ENCODE measurements around the gene CENPU. TPM values are rescaled to one million over a fixed set of nuclear protein-coding genes. Genes with fewer than 3 reads are reported as not detected.

The CENPU gene
- total and polyA plus RNA-seq, 2 of the 13 experiments (the other 11 are each of a cell fraction or from before 2014, with no cell fraction given) = 11.7 to 35.8 TPM

DNA sequence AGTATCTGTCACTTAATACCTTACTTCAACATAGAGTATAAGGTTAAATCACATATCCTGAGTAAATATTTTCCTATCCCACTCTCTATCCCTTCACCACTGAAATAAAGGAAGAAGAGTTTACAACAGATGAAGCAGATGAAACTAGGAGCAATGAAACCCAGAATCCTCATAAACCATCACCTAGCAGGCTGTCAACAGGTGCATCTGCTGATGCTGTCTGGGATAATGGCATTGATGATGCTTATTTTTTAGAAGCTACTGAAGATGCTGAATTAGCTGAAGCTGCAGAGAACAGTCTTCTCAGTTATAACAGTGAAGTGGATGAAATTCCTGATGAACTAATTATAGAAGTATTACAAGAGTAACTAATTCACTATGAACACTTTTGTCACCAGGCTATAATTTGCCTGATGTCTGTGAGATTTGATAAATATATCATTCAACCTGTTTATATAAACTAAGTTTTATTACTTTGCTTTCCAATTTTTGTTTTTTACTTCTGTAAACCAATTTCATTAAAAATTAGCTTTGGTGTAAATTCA is 39.4 kb downstream of the CENPU start:
- Histone ChIP-seq H3K36me3 (replicated peaks in 1 of 2; ENCODE audit: control insufficient read depth in 1 of 2, insufficient read depth in 2 of 2, low read length in 2 of 2) (peaks cover 3 to 36% of the 10 kb centered on the region in 2 experiments), H3K27me3 (ENCODE audit: control insufficient read depth in 1 of 2, insufficient read depth in 2 of 2, low read length in 2 of 2) (no peaks in the 10 kb centered on the region), H3K9me3 (ENCODE audit: low read length) (no peaks in the 10 kb centered on the region), H3K27ac (ENCODE audit: extremely low read length, insufficient read depth, low read length) (no peak overlapping the region), H4K20me1 (ENCODE audit: insufficient read depth, low read length) (no peaks in the 10 kb centered on the region), H2AFZ (ENCODE audit: low read length) (no peak overlapping the region), H3K79me2 (ENCODE audit: insufficient read depth, low read length) (no peaks in the 10 kb centered on the region), H3K4me2 (ENCODE audit: low read depth, low read length) (no peak overlapping the region), H3K4me3 (replicated peaks in 1 of 3; ENCODE audit: insufficient read depth in 1 of 3, low read depth in 2 of 3, low read length in 3 of 3) (no peak overlapping the region), H3K9ac (ENCODE audit: insufficient read depth, low read depth, low read length) (no peak overlapping the region), H3K4me1 (ENCODE audit: insufficient read depth, low read length) (no peaks in the 10 kb centered on the region)
- TF ChIP-seq EED (CRISPR knock-in tag; IDR thresholded peaks at IDR 0.05) (no peak), DNMT1 (CRISPR knock-in tag; IDR thresholded peaks at IDR 0.05) (no peak), ZFP90 (CRISPR knock-in tag; IDR thresholded peaks at IDR 0.05; ENCODE audit: borderline replicate concordance) (no peak), SSRP1 (CRISPR knock-in tag; IDR thresholded peaks at IDR 0.05) (no peak), HOXA9 (CRISPR knock-in tag; IDR thresholded peaks at IDR 0.05; ENCODE audit: borderline replicate concordance) (no peak), ZNF460 (CRISPR knock-in tag; IDR thresholded peaks at IDR 0.05; ENCODE audit: borderline replicate concordance) (no peak), MIER2 (CRISPR knock-in tag; IDR thresholded peaks at IDR 0.05) (no peak), ZNF136 (CRISPR knock-in tag; IDR thresholded peaks at IDR 0.05; ENCODE audit: low read depth) (no peak), KLF16 (CRISPR knock-in tag; IDR thresholded peaks at IDR 0.05) (no peak), HOXA7 (CRISPR knock-in tag; IDR thresholded peaks at IDR 0.05) (no peak), ZNF619 (CRISPR knock-in tag; IDR thresholded peaks at IDR 0.05) (no peak), ZNF337 (CRISPR knock-in tag; IDR thresholded peaks at IDR 0.05; ENCODE audit: borderline replicate concordance, low read depth) (no peak), ZNF792 (CRISPR knock-in tag; IDR thresholded peaks at IDR 0.05) (no peak), ZNF329 (CRISPR knock-in tag; IDR thresholded peaks at IDR 0.05; ENCODE audit: low read depth) (no peak)
- TF ChIP-seq, protein P1, sequence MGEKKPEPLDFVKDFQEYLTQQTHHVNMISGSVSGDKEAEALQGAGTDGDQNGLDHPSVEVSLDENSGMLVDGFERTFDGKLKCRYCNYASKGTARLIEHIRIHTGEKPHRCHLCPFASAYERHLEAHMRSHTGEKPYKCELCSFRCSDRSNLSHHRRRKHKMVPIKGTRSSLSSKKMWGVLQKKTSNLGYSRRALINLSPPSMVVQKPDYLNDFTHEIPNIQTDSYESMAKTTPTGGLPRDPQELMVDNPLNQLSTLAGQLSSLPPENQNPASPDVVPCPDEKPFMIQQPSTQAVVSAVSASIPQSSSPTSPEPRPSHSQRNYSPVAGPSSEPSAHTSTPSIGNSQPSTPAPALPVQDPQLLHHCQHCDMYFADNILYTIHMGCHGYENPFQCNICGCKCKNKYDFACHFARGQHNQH (CRISPR knock-in tag; IDR thresholded peaks at IDR 0.05) = no peak
- TF ChIP-seq, protein P2, sequence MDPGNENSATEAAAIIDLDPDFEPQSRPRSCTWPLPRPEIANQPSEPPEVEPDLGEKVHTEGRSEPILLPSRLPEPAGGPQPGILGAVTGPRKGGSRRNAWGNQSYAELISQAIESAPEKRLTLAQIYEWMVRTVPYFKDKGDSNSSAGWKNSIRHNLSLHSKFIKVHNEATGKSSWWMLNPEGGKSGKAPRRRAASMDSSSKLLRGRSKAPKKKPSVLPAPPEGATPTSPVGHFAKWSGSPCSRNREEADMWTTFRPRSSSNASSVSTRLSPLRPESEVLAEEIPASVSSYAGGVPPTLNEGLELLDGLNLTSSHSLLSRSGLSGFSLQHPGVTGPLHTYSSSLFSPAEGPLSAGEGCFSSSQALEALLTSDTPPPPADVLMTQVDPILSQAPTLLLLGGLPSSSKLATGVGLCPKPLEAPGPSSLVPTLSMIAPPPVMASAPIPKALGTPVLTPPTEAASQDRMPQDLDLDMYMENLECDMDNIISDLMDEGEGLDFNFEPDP (CRISPR knock-in tag; conservative IDR thresholded peaks at IDR 0.05) = no peak
- TF ChIP-seq, protein P3, sequence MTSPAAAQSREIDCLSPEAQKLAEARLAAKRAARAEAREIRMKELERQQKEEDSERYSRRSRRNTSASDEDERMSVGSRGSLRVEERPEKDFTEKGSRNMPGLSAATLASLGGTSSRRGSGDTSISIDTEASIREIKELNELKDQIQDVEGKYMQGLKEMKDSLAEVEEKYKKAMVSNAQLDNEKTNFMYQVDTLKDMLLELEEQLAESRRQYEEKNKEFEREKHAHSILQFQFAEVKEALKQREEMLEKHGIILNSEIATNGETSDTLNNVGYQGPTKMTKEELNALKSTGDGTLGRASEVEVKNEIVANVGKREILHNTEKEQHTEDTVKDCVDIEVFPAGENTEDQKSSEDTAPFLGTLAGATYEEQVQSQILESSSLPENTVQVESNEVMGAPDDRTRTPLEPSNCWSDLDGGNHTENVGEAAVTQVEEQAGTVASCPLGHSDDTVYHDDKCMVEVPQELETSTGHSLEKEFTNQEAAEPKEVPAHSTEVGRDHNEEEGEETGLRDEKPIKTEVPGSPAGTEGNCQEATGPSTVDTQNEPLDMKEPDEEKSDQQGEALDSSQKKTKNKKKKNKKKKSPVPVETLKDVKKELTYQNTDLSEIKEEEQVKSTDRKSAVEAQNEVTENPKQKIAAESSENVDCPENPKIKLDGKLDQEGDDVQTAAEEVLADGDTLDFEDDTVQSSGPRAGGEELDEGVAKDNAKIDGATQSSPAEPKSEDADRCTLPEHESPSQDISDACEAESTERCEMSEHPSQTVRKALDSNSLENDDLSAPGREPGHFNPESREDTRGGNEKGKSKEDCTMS (CRISPR knock-in tag; conservative IDR thresholded peaks at IDR 0.05) = no peak
- no TSS peak for BruUV-seq (replicated peaks)
- CTCF ChIA-PET (ENCODE audit: low intra/inter-chr PET ratio, low total read pairs) = no interaction called here
- DNase-seq (ENCODE audit: low spot score) (no peak), ATAC-seq (no peak), FAIRE-seq (no peak)
- intact Hi-C loops (cut with micrococcal nuclease; ENCODE audit: unreplicated experiment) (no loop called here), in situ Hi-C loops (cut with HindIII; ENCODE audit: extremely low pct_ligation_motif_present, low pct_unique_long_range_greater_than_20kb) (no loop called here)
- POLR2A ChIA-PET = interaction anchor here (0.6 kb wide), 1 partner anchor 45 kb away, joined by 3 read pairs; the partner anchor contains the start of genes CASP3 and PRIMPOL
